ENCODE data around the gene PTPA.
"Not testable (repeated sequence)": the region's sequence is repeated elsewhere in the genome, so short reads cannot be mapped to it uniquely, and the experiment has no call there.

Gene PTPA

DNA sequence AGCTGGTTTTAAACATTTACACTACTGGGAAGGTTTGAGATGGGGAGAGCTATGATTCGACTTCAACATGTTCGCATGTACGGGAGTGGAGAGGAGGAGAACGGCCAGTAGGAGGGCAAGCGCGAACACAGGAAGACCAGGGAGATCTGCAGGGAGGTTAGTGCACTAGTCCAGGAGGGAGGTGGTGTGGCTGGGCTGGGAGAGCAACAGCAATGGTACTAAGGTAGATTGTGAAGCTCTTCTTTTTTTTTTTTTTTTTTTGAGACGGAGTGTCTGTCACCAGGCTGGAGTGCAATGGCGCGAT lies 50.3 kb downstream of the PTPA start:
- no peak for DNase-seq

DNA sequence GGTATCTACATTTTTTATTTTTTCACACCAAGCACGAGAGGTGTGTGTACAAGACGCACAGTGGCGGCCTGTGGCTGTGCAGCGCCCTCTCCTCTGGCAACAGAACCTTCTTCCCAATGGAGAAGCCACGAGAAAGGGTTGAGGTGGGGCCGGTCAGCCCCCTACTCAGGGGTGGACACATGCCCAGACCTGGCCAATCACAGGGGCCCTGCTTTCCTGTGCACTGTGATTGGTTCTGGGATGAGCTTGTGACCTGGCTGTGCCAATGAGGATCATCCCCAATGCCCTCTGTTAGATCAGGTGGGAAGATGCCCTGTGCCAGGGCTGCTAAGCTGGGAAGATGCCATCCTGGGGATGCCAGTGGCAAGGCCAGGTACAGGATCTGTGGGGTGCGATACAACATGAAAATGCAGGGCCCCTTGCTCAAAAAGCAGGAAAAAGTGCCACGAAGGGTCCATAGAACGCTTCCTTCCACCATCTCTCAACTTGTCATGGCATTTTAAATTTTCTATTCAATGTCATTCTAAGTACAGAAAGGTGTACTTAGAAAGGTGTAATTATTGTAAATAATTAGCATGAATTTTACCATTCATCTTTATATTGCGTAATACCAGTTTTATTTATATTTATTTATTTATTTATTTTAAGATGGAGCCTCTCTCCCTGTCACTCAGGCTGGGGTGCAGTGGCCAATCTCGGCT lies 51.4 kb downstream of the PTPA start:
- no peak for DNase-seq

DNA sequence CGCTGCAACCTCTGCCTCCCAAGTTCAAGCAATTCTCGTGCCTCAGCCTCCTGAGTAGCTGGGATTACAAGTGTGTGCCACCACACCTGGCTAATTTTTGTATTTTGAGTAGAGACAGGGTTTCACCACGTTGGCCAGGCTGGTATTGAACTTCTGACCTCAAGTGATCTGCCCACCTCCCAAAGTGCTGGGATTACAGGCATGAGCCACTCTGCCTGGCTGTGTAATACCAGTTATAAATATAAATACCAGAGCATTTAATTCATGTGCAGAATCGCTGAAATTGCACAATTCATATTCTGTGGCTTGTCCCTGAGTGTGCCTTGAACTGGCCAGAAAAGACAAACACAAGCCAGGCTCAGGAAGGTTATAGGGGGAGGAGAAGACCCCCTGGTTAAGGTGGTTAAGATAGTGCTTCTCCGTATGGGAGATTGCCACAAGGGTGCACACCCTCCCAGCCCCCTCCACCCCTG lies 52.0 kb downstream of the PTPA start:
- not testable (repeated sequence) for DNase-seq

DNA sequence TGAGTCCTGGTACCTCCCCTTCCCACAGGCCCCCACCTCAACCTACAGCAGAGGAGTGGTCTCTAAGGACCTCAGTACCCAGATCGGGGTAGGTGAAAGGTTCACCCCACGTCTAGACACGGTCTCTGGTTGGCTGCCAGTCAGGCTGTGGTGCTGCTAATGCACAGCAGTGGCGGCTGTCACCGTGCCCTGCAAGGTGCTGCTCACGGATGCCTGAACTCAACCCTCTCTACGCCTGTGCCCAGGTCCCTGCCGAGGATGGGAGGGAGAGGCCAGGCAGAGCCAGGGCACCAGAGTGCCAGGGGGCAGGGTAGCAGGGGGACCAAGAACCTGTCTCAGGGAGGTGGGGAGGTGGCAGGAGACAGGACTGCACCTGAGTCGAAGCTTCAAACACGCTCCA lies 52.5 kb downstream of the PTPA start:
- DNase-seq, result no peak

DNA sequence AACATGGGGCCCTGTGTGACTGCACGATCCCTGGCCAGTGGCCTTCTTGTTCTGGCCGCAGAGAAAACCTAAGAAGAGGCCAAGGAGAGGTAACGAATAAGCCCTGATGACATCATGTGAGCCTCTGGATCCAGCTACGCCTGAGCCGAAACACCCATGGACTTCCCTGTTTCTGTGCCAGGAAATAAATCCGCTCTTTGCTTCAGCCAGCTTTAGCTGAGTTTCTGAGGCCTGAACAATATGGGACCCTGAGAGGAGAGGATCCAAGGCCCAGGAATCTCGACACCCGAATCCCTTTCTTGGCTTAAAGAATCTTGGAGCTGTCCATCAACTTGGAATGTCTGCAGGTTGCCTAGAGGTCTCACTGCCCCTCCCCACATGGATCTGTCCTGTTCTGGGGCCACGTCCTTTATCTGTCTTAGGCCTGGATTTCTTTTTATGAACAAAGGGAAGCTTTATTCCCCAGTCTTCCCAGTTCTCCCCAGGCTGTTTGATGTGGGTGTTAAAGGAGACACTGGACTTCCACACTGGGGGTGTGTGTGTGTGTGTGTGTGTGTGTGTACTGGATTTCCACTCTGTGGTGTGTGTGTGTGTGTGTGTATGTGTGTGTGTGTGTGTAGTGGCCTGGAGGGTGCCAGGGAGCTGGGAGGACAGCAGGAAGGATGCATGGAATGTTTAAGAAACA lies 53.2 kb downstream of the PTPA start:
- DNase-seq, result peak; percentile 60

DNA sequence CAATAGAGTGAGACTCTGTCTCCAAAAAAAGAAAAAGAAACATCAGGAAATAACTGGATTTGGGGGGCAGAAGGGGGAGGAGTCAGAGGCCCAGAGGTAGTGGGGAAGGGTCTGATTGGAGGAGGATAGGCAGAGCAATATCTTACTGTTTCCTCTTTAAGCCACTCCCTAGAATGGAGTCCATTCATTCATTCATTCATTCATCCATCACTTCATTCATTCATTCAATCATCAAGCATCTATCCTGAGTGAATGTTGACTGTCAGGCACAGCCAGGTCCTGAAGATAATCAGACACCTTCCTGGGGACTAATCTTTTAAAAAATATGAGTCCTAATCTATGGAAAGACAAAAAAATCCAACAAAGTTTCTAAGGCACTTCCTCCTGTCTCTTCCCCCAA lies 54.0 kb downstream of the PTPA start:
- no peak for DNase-seq

DNA sequence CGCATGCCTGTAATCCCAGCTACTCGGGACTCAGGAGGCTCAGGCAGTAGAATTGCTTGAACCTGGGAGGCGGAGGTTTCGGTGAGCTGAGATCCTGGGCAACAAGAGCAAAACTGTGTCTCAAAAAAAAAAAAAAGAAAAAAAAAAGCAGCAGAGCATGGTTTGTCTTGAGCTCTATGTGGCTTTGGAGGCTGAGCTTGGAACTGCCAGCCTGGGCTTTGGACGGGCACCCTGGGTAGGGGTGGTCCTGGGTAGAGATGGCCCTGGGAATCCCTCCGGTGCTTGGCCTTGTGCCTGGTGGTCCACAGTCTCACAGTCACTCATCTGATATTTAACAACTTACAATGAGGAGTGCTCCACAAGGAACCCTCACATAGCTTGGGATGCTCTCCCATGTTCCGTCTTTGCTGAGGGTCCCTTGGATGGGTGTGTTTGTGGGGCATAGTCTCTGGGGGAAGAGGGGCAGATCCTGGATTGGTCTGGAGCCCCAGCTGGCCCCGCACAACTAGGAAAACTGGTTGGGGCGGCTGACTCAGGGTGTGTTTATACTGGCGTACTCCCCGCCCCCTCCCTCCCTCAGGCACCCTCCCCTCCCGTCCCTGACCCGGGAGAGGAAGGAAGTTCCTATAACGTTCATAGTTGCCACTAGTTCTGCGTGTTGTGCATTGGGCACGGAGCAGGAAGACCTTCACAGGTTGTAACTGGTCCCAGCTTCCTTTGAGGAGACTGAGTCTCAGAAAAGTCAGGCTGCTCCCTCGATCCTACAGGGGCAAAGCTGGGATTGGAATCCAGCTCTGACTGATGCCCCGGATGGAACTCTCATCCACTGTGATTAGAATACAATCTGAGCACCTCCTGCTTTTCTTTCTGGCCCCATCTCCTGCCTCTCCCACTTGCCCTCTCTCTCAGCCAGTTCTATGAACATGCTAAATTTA lies 55.7 kb downstream of the PTPA start:
- DNase-seq, result peak; percentile 77

DNA sequence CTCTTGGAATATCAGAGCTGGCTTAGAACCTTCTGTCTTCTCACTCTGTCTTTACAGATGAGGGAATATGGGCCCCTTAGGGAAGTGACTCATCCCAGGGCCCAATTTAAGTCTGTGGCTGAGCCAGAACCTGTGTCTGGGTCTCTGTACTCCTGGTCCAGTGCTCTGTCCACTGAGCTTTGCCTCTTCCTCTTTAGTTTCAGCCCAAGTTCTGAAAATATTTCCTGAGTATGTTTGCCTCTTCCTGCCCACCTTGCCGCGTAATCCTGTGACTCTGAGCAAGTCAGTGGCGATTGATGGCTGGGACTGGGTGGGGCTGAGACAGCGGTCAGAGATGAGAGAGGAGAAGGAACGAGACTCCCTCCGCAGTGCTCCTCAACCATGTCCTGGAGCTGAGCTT lies 59.0 kb downstream of the PTPA start:
- DNase-seq, result no peak

DNA sequence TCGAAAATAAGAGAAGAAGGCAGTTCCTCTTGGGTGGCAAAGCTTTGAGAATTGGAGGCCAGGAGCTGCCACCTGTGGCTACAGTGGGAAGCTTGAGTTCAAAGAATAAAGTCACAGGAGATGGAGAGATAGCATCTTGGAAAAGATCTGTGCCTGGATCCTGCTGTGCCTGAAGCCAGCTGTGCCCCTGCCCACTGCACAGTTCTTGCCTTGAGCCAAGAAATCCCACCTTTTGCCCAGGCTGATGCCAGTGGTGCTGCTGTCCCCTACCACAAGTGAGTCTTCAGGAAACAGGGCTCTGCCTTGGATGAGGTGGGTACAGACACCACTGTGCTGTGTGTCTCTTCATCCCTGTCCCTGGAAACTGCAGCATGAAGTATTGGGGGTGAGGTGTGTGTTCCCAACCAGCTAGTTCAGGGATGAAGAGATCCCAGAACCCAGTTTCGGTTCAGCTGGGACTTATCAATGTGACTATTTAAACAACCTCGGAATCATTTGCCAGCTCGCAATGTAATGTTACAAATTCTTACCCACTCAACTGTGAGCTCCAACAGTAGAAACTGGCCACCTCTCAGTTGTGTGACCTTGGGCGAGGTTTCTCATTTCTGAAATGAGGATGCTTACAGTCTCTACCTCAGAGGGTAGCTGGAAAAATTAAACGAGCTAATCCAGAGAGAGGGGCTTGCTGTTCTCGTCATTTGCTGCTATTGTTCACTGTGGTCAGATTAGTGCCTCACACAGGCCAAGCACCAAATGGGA lies 61.0 kb downstream of the PTPA start:
- no peak for DNase-seq

DNA sequence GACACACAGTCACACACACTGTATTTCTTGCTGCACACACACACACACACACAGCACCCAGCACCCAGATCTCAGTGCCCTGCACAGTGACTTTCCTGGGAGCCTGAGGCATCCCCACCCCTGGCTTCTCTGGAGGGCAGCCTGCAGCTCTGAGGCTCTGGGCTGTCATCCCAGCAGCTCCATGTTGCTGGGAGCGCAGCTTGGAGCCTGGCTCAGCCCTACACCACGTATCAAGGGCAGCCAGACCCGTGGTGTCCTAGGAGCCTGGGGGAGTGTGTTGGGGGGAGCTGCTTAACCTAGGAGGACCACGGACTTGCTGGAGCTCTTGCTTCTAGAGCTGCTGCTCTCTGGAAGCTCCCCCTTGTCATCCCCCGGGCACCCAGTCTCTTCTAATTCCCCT lies 61.6 kb downstream of the PTPA start:
- no peak for DNase-seq

DNA sequence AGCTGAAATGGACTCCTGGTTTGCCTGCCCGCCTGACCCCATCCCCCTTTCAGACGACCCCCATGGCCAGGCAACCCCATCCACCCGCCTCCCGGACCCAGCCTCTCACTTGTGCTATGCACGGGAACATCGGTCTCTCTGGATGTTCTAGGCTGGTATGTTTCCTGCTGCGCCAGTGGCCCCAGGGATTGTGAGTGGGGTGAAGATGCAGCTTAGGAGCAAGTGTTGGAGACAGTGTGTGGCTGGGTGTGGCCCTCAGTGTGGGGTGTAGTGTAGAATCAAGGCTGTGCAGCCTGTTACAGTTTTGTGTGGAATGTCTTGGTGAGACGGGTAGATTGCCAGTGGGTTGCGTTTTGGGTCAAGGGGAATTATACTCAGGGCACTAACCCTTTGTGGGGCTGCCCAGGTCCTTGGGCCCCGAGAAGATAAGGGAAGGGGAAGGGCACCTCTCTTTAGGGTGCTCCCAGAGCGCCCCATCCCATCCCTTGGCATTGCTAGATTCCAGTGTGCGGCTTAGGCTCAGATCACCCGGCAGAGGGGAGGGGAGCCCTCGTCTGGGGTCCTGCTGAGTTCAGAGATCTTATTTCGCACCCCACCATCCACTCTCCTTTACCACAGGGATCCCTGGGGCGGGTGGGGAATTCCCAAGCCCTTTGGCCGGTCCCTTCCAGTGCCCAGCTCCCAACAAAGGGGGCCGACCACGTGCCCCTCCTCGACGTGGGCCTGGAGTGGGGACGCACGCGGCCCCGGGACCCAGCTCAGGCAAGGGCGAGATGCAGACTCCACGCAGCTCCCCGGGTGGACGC lies 62.3 kb downstream of the PTPA start:
- no peak for DNase-seq

DNA sequence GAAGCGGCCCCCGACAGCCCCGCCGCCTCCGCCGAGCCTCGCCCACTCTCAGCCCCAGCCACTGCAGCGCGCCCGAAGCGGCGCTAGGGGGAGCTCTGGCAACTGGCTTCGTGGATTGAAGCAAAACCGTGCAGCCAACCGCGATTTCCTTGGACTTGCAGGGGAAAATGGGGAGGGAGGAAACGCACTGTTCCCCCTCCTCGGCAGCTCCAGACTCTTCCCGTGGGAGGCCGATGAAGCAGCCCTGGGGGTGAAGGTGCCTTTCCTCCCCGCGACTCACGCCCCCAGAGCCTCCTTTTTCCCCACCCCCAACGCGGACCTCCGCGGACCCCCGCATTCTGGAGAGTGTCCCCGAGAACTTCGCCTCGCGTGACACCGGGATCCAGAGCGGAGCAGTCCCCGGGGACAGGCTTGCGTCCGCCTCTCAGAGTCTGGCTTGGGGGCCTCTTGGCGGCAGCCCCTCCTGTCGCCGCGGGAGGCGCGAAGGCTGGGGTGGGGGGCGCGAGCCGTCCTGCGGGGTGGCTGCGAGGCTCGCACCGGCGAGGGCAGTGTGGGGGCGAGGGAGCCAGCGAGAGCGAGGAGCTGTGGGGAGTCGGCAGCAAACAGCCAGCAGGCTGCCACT lies 63.0 kb downstream of the PTPA start:
- DNase-seq, result peak; percentile 93

DNA sequence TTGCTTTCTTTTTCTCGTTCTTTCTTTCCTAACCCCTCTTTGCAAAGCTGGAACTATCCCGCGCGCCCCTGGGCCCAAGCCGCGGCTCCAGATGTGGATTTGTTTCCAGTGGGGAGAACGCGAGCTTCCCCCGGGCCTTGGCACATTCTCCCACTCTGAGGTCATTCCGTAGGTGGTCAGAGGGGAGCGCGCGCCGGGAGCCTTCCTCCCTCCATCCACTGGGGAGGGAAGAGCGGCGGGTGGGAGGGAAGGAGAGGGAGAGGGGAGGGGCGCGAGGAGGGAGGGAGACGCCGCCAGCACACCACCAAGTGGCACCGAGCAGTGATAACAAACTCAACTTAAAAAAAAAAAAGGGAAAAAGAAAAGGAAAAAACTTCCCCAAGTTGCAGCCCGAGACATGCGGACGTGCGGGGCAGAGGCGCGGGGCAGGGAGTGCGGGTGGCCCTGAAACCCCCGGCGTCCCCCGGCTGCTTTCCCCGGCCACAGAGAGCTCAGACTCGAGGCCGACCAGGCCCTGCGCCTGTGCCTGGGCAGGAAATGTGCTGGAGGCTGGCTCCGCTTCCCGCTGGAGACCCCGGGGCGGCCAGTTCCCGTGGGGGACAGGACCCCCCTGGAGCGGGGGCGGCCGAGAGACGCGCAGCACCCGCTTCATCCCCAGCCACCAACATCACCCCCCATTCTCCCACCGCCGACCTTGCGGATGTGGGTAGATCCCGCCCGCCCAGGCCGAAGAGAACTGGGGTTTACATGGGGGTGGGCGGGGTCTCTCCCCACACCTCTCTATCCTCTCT lies 63.7 kb downstream of the PTPA start:
- DNase-seq, result peak; percentile 94

DNA sequence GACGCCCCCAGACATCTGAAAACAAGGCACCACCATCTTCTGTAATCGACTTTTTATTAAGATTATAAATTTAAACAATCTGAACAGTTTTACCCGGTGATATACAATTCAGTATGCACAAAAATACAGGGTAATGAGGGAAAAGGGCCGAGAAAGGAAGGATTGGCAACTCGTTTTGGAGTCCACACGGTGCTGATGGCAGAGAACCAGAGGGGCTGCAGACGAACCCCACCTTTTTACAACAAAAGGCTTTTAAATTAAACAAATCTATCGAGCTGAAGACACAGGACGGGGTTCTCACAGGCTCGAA lies 64.3 kb downstream of the PTPA start:
- no peak for DNase-seq

DNA sequence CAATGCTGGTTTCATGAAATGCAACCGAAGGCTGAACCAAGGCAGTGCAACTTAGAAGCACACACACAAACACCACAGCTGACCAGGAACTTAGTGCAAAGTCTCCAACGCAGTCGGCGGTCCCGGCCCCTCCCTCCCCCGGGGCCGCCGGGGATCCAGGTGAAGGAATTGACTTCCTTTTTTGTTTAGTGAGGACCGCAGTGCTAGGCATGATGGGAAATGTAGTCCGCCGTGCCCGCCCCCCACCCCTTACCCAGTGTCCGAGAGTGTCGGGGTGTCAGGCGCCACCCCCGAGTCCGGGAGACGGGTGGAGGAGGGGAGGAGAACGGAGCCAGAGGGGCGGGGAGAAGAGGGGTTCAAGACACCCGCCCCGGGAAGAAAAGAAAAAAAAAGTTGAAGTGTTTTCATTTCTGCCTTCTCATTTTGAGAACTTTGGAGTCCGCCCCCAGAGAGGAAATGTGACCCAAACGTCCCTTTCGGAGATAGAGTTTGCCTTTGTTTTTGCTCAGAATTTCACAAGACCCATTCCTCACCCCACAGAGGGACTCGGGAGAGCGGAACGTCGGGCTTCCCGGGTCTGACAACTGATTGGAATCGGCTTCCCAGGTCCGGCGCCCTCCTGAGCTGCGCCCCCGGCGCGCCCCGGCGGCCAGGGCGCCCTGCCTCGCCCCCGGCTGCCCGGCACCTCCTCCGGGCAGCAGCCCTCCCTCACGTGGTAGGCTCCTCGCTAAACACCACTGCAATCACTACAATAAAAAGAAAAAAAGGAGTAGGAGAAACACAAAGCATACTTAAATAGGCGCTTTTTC lies 64.8 kb downstream of the PTPA start:
- peak; percentile 92 for DNase-seq

DNA sequence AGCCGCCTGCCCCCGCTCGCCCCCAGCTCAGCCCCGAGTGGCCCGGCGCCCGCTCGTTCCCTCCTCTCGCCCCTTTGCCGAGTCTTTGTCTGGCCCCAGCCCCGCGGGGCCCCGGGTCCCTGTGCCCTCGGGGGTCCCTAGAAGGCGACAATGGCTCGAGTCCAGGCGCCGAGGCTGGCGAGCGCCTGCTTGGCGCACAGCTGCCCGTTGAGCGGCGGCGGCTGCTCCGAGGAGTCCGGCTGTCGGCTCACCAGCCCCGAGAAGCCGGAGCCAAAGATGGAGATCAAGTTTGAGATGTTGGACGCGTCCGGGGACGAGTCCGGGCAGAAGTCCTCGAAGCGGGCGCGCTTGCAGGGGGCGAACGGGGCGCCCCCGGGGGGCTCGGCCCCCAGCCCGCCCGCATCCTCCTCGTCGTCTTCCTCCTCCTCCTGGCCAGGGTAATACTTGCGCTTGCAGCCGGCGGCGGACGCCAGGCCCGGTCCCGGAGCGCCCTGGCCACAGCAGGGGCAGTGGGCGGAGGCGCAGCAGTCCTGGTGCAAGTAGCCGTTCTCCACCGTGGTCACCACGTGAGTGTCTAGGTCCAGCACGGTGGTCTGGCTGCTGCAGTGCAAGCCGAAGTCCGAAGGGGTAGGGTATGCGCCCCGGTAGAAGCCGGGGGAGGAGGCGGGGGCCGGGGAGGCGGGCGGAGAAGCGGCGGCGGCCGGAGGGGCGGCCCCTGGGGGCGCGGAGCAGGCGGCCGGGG lies 65.7 kb downstream of the PTPA start:
- DNase-seq, result no peak

DNA sequence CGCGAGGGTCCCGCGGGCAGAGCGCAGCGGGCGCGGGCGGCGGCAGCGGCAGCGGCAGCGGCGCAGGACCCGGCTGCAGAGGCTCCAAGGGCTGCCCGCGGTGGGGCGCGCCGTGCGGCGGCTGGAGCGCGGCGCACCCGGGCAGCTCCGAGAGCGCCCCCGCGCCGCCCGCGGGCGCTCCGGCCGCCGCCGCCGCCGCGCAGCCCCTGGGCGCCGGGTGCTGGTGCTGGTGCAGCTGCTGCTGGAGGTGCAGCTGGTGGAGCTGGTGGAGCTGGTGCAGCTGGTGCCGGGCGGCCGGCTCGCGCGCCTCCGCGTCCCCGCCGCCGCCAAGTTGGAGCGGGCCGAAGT lies 66.2 kb downstream of the PTPA start:
- DNase-seq, result no peak

DNA sequence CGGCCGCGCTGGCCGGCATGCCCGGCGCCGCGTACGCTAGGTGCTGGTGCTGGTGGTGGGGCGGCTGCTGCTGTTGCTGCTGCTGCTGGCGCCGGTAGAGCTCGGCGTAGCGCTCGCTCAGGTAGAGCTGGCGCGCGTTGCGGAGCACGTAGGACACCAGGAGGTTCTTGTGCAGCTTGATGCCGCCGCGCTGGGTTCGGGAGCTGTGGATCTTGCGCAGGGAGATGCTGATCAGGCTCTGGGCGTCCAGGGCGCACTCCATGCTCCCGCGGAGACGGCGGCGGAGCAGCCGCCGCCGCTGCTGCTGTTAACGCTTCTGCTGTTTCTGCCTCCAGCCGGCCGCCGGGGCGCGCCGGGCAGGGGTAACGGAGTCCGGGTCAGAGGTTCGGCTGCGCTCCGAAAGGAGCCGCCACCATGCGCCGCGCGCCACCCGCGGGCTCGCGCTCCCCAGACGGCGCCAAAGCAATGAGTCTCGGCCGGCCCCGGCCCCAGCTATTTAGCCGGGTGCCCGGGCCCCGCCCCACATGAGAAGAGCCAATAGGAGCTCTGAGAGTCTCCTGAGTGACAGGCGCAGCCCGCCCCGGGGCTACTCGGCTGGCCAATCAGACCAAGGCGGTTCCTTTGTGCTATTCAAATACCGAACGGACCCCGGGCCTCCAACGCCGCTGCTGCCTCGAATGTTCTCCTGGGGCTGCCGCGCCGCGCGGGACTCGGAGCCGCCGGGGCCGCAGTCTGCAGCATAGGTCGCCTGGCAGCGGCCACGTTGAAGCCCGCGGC lies 66.8 kb downstream of the PTPA start, which contains the start of gene IER5L:
IER5L (minus strand) TSS at position 471 of the 777 bp plus-strand sequence; CDS start at position 262, 209 bp downstream.
- DNase-seq, result peak; percentile 96

Measured in fibroblast of skin of right quadriceps (primary cell).